Caco-2 (cell line): ENCODE data around the gene PRR19. TPM values are rescaled to one million over a fixed set of nuclear protein-coding genes. Genes with fewer than 3 reads are reported as not detected.

ENCODE experiments used
- BruUV-seq: library from RNA; stranded (reverse); fragments of 400-500 nt; replicated peaks from 2 replicates; lab custom pipeline; 2021; lab: Mats Ljungman, UMichigan
- CTCF ChIA-PET: fragments of 300-600 bp; sonication (Branson Sonifier 250); formaldehyde crosslinking; loops from one replicate; lab custom pipeline; 2022; ENCODE audit warnings: antibody characterized with exemption; lab: Charles Lee
- POLR2A ChIA-PET: fragments of 300-600 bp; sonication (Branson Sonifier 250); formaldehyde crosslinking; loops from one replicate; lab custom pipeline; 2022; ENCODE audit warnings: antibody characterized with exemption; lab: Charles Lee
- DNase-seq, 2 experiments: peaks; one replicate each; pipeline versions ENCODE4 v3.0.0 to v3.0.0-alpha.2; 2020 to 2022
- H3K27me3 ChIP-seq: replicated peaks from 2 replicates; pipeline ENCODE4 v1.6.0; 2011; ENCODE audit warnings: low read length; ENCODE audit not compliant: control insufficient read depth, insufficient read depth
- H3K36me3 ChIP-seq: 2 replicates; pipeline ENCODE4 v1.5.1; 2011; ENCODE audit warnings: low read length; ENCODE audit not compliant: control insufficient read depth, insufficient read depth
- H3K4me1 ChIP-seq: fragments of 250-450 bp; sonication (Bioruptor Pico); 2 replicates; pipeline ENCODE4 v1.5.1; 2020; ENCODE audit warnings: mild to moderate bottlenecking
- H3K4me3 ChIP-seq: 2 replicates; pipeline ENCODE4 v1.5.1; 2011; ENCODE audit warnings: low read depth, mild to moderate bottlenecking, control low read depth, low read length
- H3K9me3 ChIP-seq: fragments of 250-450 bp; sonication (Bioruptor Pico); 2 replicates; pipeline ENCODE4 v1.5.1; 2020; ENCODE audit warnings: mild to moderate bottlenecking, moderate library complexity
- H3K27ac Mint-ChIP-seq: one replicate; pipeline ENCODE4 v1.8.0; 2022; ENCODE audit warnings: mixed read lengths; ENCODE audit not compliant: unreplicated experiment
- H3K27me3 Mint-ChIP-seq: one replicate; pipeline ENCODE4 v1.8.0; 2022; ENCODE audit warnings: mixed read lengths; ENCODE audit not compliant: insufficient read depth, unreplicated experiment
- H3K36me3 Mint-ChIP-seq: one replicate; pipeline ENCODE4 v1.8.0; 2022; ENCODE audit warnings: mild to moderate bottlenecking, mixed read lengths; ENCODE audit not compliant: insufficient read depth, unreplicated experiment
- H3K4me1 Mint-ChIP-seq: one replicate; pipeline ENCODE4 v1.8.0; 2022; ENCODE audit warnings: low read depth, mixed read lengths; ENCODE audit not compliant: unreplicated experiment
- H3K4me3 Mint-ChIP-seq: one replicate; pipeline ENCODE4 v1.8.0; 2022; ENCODE audit warnings: mild to moderate bottlenecking, moderate library complexity, mixed read lengths; ENCODE audit not compliant: unreplicated experiment
- H3K9me3 Mint-ChIP-seq: one replicate; pipeline ENCODE4 v1.8.0; 2022; ENCODE audit warnings: mixed read lengths; ENCODE audit not compliant: unreplicated experiment
- intact Hi-C: fragments of 100-400 bp; cut with micrococcal nuclease; formaldehyde crosslinking; loops from one replicate; pipeline ENCODE4 v1.10.0; 2022; ENCODE audit not compliant: unreplicated experiment
- total RNA-seq: library from RNA; stranded (reverse); gene quantifications from 2 replicates; pipeline ENCODE4 v1.2.3, GENCODE V29; 2022
- TF ChIP-seq, protein P1 (sequence below), 2 experiments: fragments of 200-600 bp in 1 of 2; IDR thresholded peaks; 1 replicate in 1 of 2; 2 replicates in 1 of 2; pipeline versions ENCODE4 v1.5.1 to v1.8.0; 2011 to 2022; ENCODE audit warnings: antibody characterized with exemption in 1 of 2, control low read depth in 1 of 2, inconsistent platforms in 1 of 2, low read depth in 1 of 2, low read length in 1 of 2, mild to moderate bottlenecking in 1 of 2, moderate library complexity in 1 of 2; ENCODE audit not compliant: insufficient read depth in 1 of 2, severe bottlenecking in 1 of 2, unreplicated experiment in 1 of 2

PRR19 gene
- total RNA-seq, 1 experiment from 2014 or later = 2.8 TPM

- POLR2A ChIA-PET = interaction anchor here (0.7 kb wide), 1 partner anchor 1008 kb away, joined by 5 read pairs; no protein-coding TSS in a partner anchor
- DNase-seq = no peak
- Mint-ChIP-seq H3K4me1 (peaks cover 6% of the 10 kb centered on the region), H3K9me3 (no peaks in the 10 kb centered on the region), H3K27ac (no peak overlapping the region), H3K27me3 (no peaks in the 10 kb centered on the region), H3K4me3 (no peak overlapping the region), H3K36me3 (peaks cover 11% of the 10 kb centered on the region)
- CTCF ChIA-PET = interaction anchor here (0.6 kb wide), 1 partner anchor 11 kb away, joined by 3 read pairs; no protein-coding TSS in a partner anchor
- no TSS peak for BruUV-seq
- Histone ChIP-seq H3K36me3 (no peaks in the 10 kb centered on the region), H3K27me3 (no peaks in the 10 kb centered on the region), H3K4me3 (no peak overlapping the region), H3K4me1 (peaks cover 10% of the 10 kb centered on the region; the same call in 1 of the 2 replicates), H3K9me3 (no peaks in the 10 kb centered on the region)
- TF ChIP-seq, protein P1, sequence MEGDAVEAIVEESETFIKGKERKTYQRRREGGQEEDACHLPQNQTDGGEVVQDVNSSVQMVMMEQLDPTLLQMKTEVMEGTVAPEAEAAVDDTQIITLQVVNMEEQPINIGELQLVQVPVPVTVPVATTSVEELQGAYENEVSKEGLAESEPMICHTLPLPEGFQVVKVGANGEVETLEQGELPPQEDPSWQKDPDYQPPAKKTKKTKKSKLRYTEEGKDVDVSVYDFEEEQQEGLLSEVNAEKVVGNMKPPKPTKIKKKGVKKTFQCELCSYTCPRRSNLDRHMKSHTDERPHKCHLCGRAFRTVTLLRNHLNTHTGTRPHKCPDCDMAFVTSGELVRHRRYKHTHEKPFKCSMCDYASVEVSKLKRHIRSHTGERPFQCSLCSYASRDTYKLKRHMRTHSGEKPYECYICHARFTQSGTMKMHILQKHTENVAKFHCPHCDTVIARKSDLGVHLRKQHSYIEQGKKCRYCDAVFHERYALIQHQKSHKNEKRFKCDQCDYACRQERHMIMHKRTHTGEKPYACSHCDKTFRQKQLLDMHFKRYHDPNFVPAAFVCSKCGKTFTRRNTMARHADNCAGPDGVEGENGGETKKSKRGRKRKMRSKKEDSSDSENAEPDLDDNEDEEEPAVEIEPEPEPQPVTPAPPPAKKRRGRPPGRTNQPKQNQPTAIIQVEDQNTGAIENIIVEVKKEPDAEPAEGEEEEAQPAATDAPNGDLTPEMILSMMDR (IDR thresholded peaks at IDR 0.05; ENCODE audit: insufficient read depth in 1 of 2, low read depth in 1 of 2, low read length in 1 of 2, severe bottlenecking in 1 of 2, unreplicated experiment in 1 of 2) = no peak
- intact Hi-C loops = no loop called here
Measured at GRCh38 chr19:42273407-42274064, 28.4 kb upstream of the PRR19 start.

- TF ChIP-seq, protein P1 (IDR thresholded peaks at IDR 0.05; ENCODE audit: insufficient read depth in 1 of 2, low read depth in 1 of 2, low read length in 1 of 2, severe bottlenecking in 1 of 2, unreplicated experiment in 1 of 2) = no peak
- H3K4me1 Mint-ChIP-seq = peaks cover 9% of the 10 kb centered on the region
- Histone ChIP-seq H3K4me3 (no peak overlapping the region), H3K36me3 (no peaks in the 10 kb centered on the region), H3K4me1 (peaks cover 13% of the 10 kb centered on the region; the same call in 1 of the 2 replicates), H3K9me3 (no peaks in the 10 kb centered on the region), H3K27me3 (no peaks in the 10 kb centered on the region)
- no TSS peak for BruUV-seq
- no peaks in the 10 kb centered on the region for H3K27me3 Mint-ChIP-seq
- intact Hi-C loops = no loop called here
- POLR2A ChIA-PET = interaction anchor here (0.7 kb wide), 1 partner anchor 1008 kb away, joined by 5 read pairs; no protein-coding TSS in a partner anchor
- no peaks in the 10 kb centered on the region for H3K9me3 Mint-ChIP-seq
- CTCF ChIA-PET = no interaction called here
- H3K4me3 Mint-ChIP-seq = no peak overlapping the region
- no peak for DNase-seq
- peaks cover 14% of the 10 kb centered on the region for H3K36me3 Mint-ChIP-seq
- no peak overlapping the region for H3K27ac Mint-ChIP-seq
Measured at GRCh38 chr19:42274065-42274682, 27.8 kb upstream of the PRR19 start.

GRCh38 chr19:42275103-42275502 lies 26.8 kb upstream of the PRR19 start:
- no peak overlapping the region for H3K4me3 ChIP-seq
- BruUV-seq = no TSS peak
- Mint-ChIP-seq H3K4me3 (no peak overlapping the region), H3K9me3 (no peaks in the 10 kb centered on the region), H3K27ac (no peak overlapping the region), H3K36me3 (peaks cover 15% of the 10 kb centered on the region), H3K27me3 (no peaks in the 10 kb centered on the region), H3K4me1 (peaks cover 16% of the 10 kb centered on the region)
- peaks cover 13% of the 10 kb centered on the region; the same call in 1 of the 2 replicates for H3K4me1 ChIP-seq
- POLR2A ChIA-PET = no interaction called here
- no peaks in the 10 kb centered on the region for H3K27me3 ChIP-seq
- H3K9me3 ChIP-seq = no peaks in the 10 kb centered on the region
- DNase-seq = no peak
- TF ChIP-seq, protein P1 (IDR thresholded peaks at IDR 0.05; ENCODE audit: insufficient read depth in 1 of 2, low read depth in 1 of 2, low read length in 1 of 2, severe bottlenecking in 1 of 2, unreplicated experiment in 1 of 2) = no peak
- CTCF ChIA-PET = no interaction called here
- intact Hi-C loops = no loop called here
- no peaks in the 10 kb centered on the region for H3K36me3 ChIP-seq
